OCI-LY1 (cell line): ENCODE results near the gene CPEB1.

Experiments
- H2AFZ ChIP-seq: fragments of 200-600 bp; sonication (generic), shearing (Covaris generic); 2 replicates; pipeline ENCODE4 v1.6.0; 2014; ENCODE audit warnings: antibody characterized with exemption, mild to moderate bottlenecking, low read length
- H3F3A ChIP-seq: fragments of 200-600 bp; sonication (generic), shearing (Covaris generic); 2 replicates; pipeline ENCODE4 v1.6.0; 2014; ENCODE audit warnings: mild to moderate bottlenecking, antibody characterized with exemption, low read length, moderate library complexity; ENCODE audit not compliant: insufficient read depth
- H3K27ac ChIP-seq: fragments of 200-600 bp; sonication (generic); 2 replicates; pipeline ENCODE4 v1.5.1; 2014; ENCODE audit warnings: low read length, mixed run types, mild to moderate bottlenecking, low read depth; ENCODE audit not compliant: poor library complexity, severe bottlenecking
- H3K27me3 ChIP-seq: fragments of 200-600 bp; sonication (generic); 2 replicates; pipeline ENCODE4 v1.6.0; 2014; ENCODE audit warnings: antibody characterized with exemption, mild to moderate bottlenecking, low read length, moderate library complexity; ENCODE audit not compliant: insufficient read depth
- H3K36me3 ChIP-seq: fragments of 200-600 bp; sonication (generic); 2 replicates; pipeline ENCODE4 v1.6.1; 2014; ENCODE audit warnings: mild to moderate bottlenecking, antibody characterized with exemption, low read length, moderate library complexity, mixed read lengths; ENCODE audit not compliant: insufficient read depth
- H3K4me1 ChIP-seq: fragments of 200-600 bp; sonication (generic); 2 replicates; pipeline ENCODE4 v1.5.1; 2014; ENCODE audit warnings: mild to moderate bottlenecking, low read length, moderate library complexity; ENCODE audit not compliant: insufficient read depth, severe bottlenecking
- H3K4me2 ChIP-seq: fragments of 200-600 bp; sonication (generic), shearing (Covaris generic); 2 replicates; pipeline ENCODE4 v1.6.1; 2014; ENCODE audit warnings: low read length
- H3K4me3 ChIP-seq: fragments of 200-600 bp; sonication (generic); 2 replicates; pipeline ENCODE4 v1.5.1; 2014; ENCODE audit warnings: low read length, low read depth, mild to moderate bottlenecking, mixed read lengths; ENCODE audit not compliant: poor library complexity, severe bottlenecking
- H3K79me2 ChIP-seq: fragments of 200-600 bp; shearing (Covaris generic); 2 replicates; pipeline ENCODE4 v1.6.1; 2016; ENCODE audit warnings: mixed run types, low read length, mixed read lengths; ENCODE audit not compliant: insufficient read depth
- H3K9ac ChIP-seq: fragments of 200-600 bp; sonication (generic), shearing (Covaris generic); 2 replicates; pipeline ENCODE4 v1.6.1; 2014; ENCODE audit warnings: mild to moderate bottlenecking, low read length, mixed read lengths
- H3K9me2 ChIP-seq: fragments of 200-600 bp; sonication (generic), shearing (Covaris generic); 2 replicates; pipeline ENCODE4 v1.6.1; 2014; ENCODE audit warnings: low read depth, mild to moderate bottlenecking, low read length, mixed read lengths
- H3K9me3 ChIP-seq: fragments of 200-600 bp; shearing (Covaris generic); 2 replicates; pipeline ENCODE4 v1.6.1; 2014; ENCODE audit warnings: low read length, mixed read lengths
- H4K20me1 ChIP-seq: fragments of 200-600 bp; sonication (generic), shearing (Covaris generic); 2 replicates; pipeline ENCODE4 v1.6.0; 2016; ENCODE audit warnings: mild to moderate bottlenecking, low read length; ENCODE audit not compliant: insufficient read depth
- CTCF ChIP-seq: fragments of 200-600 bp; sonication (generic), shearing (Covaris generic); IDR thresholded peaks from 2 replicates; pipeline ENCODE4 v1.5.1; 2017; ENCODE audit warnings: mild to moderate bottlenecking, antibody characterized with exemption, low read length, moderate library complexity, mixed read lengths
- EZH2 ChIP-seq: fragments of 200-600 bp; sonication (generic), shearing (Covaris generic); IDR thresholded peaks from 2 replicates; pipeline ENCODE4 v1.8.0; 2017; ENCODE audit warnings: borderline replicate concordance, mixed run types, mild to moderate bottlenecking, antibody characterized with exemption, low read length, moderate library complexity, mixed read lengths

Gene CPEB1

GRCh38 chr15:82602195-82602594 is 45.0 kb downstream of the CPEB1 start:
- Histone ChIP-seq H3K9me3 (no peaks in the 10 kb centered on the region), H3K27me3 (no peaks in the 10 kb centered on the region; the same call in 1 of the 2 replicates), H3F3A (no peaks in the 10 kb centered on the region), H2AFZ (no peak overlapping the region), H3K4me3 (no peak overlapping the region), H3K36me3 (no peaks in the 10 kb centered on the region), H3K79me2 (no peaks in the 10 kb centered on the region), H3K4me1 (no peaks in the 10 kb centered on the region), H4K20me1 (no peaks in the 10 kb centered on the region), H3K9me2 (no peaks in the 10 kb centered on the region), H3K27ac (no peak overlapping the region), H3K9ac (no peak overlapping the region), H3K4me2 (no peak overlapping the region)
- TF ChIP-seq CTCF (no peak), EZH2 (no peak)

GRCh38 chr15:82599862-82600261 is 47.3 kb downstream of the CPEB1 start:
- Histone ChIP-seq H3K4me2 (no peak overlapping the region), H3K27me3 (no peaks in the 10 kb centered on the region; the same call in 1 of the 2 replicates)
- TF ChIP-seq CTCF (no peak), EZH2 (no peak)

GRCh38 chr15:82597815-82598214 is 49.3 kb downstream of the CPEB1 start:
- no peaks in the 10 kb centered on the region for H3K9me2 ChIP-seq
- H3K9ac ChIP-seq: no peak overlapping the region
- no peaks in the 10 kb centered on the region for H3K4me1 ChIP-seq
- H3F3A ChIP-seq: no peaks in the 10 kb centered on the region
- no peak for TF ChIP-seq EZH2
- no peak for TF ChIP-seq CTCF
- no peak overlapping the region for H3K27ac ChIP-seq
- no peak overlapping the region for H3K4me2 ChIP-seq
- H4K20me1 ChIP-seq: no peaks in the 10 kb centered on the region
- H3K9me3 ChIP-seq: no peaks in the 10 kb centered on the region
- H3K4me3 ChIP-seq: no peak overlapping the region
- no peaks in the 10 kb centered on the region for H3K36me3 ChIP-seq
- no peaks in the 10 kb centered on the region for H3K79me2 ChIP-seq
- no peaks in the 10 kb centered on the region for H3K27me3 ChIP-seq
- no peak overlapping the region for H2AFZ ChIP-seq

More at GRCh38 chr15:82599862-82600261, 47.3 kb downstream of the CPEB1 start:
- no peaks in the 10 kb centered on the region for H3K36me3 ChIP-seq
- no peak overlapping the region for H3K27ac ChIP-seq
- no peaks in the 10 kb centered on the region for H3K4me1 ChIP-seq
- H3K9me2 ChIP-seq: no peaks in the 10 kb centered on the region
- no peak overlapping the region for H3K9ac ChIP-seq
- no peak overlapping the region for H3K4me3 ChIP-seq
- H3F3A ChIP-seq: no peaks in the 10 kb centered on the region
- no peaks in the 10 kb centered on the region for H3K79me2 ChIP-seq
- H4K20me1 ChIP-seq: no peaks in the 10 kb centered on the region
- H3K9me3 ChIP-seq: no peaks in the 10 kb centered on the region
- no peak overlapping the region for H2AFZ ChIP-seq
